Liver (tissue), 9 donors: ENCODE measurements around the gene DISC1. TPM values are rescaled to one million over a fixed set of nuclear protein-coding genes. Genes with fewer than 3 reads are reported as not detected.

Source experiments
- DNase-seq: peaks from one replicate; pipeline ENCODE4 v3.0.0-alpha.2; 2017; ENCODE audit warnings: low spot score
- H3K27ac ChIP-seq, 2 donors: one replicate each; pipeline ENCODE4 v1.7.0; 2013; ENCODE audit warnings: inconsistent platforms in 2 of 2, low read length in 2 of 2, control low read depth in 1 of 2, low read depth in 1 of 2, mild to moderate bottlenecking in 1 of 2
- H3K27me3 ChIP-seq, 4 donors: one replicate each; pipeline versions ENCODE4 v1.6.1 to v1.7.0; 2013; ENCODE audit warnings: low read length in 3 of 4, inconsistent platforms in 1 of 4, mild to moderate bottlenecking in 1 of 4, moderate library complexity in 1 of 4; ENCODE audit not compliant: control insufficient read depth in 4 of 4, insufficient read depth in 4 of 4
- H3K36me3 ChIP-seq, 4 donors: one replicate each; pipeline versions ENCODE4 v1.6.1 to v1.7.0; 2013; ENCODE audit warnings: low read length in 3 of 4, mild to moderate bottlenecking in 3 of 4, low read depth in 1 of 4, moderate library complexity in 1 of 4; ENCODE audit not compliant: control insufficient read depth in 4 of 4, insufficient read depth in 3 of 4
- H3K4me1 ChIP-seq, 4 donors: one replicate each; pipeline versions ENCODE4 v1.6.1 to v1.7.0; 2013; ENCODE audit warnings: low read length in 3 of 4, mild to moderate bottlenecking in 3 of 4, moderate library complexity in 1 of 4; ENCODE audit not compliant: control insufficient read depth in 4 of 4, insufficient read depth in 4 of 4
- H3K4me3 ChIP-seq, 3 donors: one replicate each; pipeline versions ENCODE4 v1.6.1 to v1.7.0; 2013; ENCODE audit warnings: low read length in 3 of 3, control low read depth in 1 of 3, low read depth in 1 of 3, mild to moderate bottlenecking in 1 of 3
- H3K9ac ChIP-seq, 2 donors: one replicate each; pipeline ENCODE4 v1.7.0; 2013; ENCODE audit warnings: low read length in 2 of 2, mild to moderate bottlenecking in 2 of 2, moderate library complexity in 2 of 2, control low read depth in 1 of 2, low read depth in 1 of 2
- H3K9me3 ChIP-seq, 4 donors: one replicate each; pipeline versions ENCODE4 v1.6.1 to v1.7.0; 2013; ENCODE audit warnings: low read length in 3 of 4; ENCODE audit not compliant: control insufficient read depth in 4 of 4
- EGR1 ChIP-seq, 2 donors: IDR thresholded peaks; 2 replicates each; pipeline ENCODE4 v1.6.1; 2016 to 2018; ENCODE audit warnings: antibody characterized with exemption in 2 of 2, low read depth in 2 of 2
- FOXA1 ChIP-seq: IDR thresholded peaks from 2 replicates; pipeline ENCODE4 v1.6.1; 2016; ENCODE audit warnings: antibody characterized with exemption
- FOXA2 ChIP-seq: IDR thresholded peaks from 2 replicates; pipeline ENCODE4 v1.6.1; 2016; ENCODE audit warnings: antibody characterized with exemption
- GABPA ChIP-seq, 2 donors: IDR thresholded peaks in 1 of 2; conservative IDR thresholded peaks in 1 of 2; 2 replicates each; pipeline ENCODE4 v1.6.1; 2016; ENCODE audit warnings: antibody characterized with exemption in 2 of 2, mild to moderate bottlenecking in 1 of 2, moderate library complexity in 1 of 2
- HNF4A ChIP-seq, 2 donors: conservative IDR thresholded peaks; 2 replicates each; pipeline ENCODE4 v1.6.1; 2016; ENCODE audit warnings: antibody characterized with exemption in 2 of 2, mild to moderate bottlenecking in 2 of 2
- JUND ChIP-seq, 2 donors: IDR thresholded peaks; 2 replicates each; pipeline ENCODE4 v1.6.1; 2016; ENCODE audit warnings: antibody characterized with exemption in 2 of 2
- NR2F2 ChIP-seq: IDR thresholded peaks from 2 replicates; pipeline ENCODE4 v1.6.1; 2016; ENCODE audit warnings: antibody characterized with exemption
- RAD21 ChIP-seq, 2 donors: IDR thresholded peaks; 2 replicates each; pipeline ENCODE4 v1.6.1; 2016; ENCODE audit warnings: antibody characterized with exemption in 2 of 2, mild to moderate bottlenecking in 2 of 2
- RXRA ChIP-seq, 2 donors: IDR thresholded peaks; 2 replicates each; pipeline ENCODE4 v1.6.1; 2017 to 2018; ENCODE audit warnings: antibody characterized with exemption in 2 of 2, mild to moderate bottlenecking in 1 of 2
- SP1 ChIP-seq: IDR thresholded peaks from 2 replicates; pipeline ENCODE4 v1.6.1; 2018; ENCODE audit warnings: antibody characterized with exemption, mild to moderate bottlenecking
- TAF1 ChIP-seq: conservative IDR thresholded peaks from 2 replicates; pipeline ENCODE4 v1.6.1; 2016; ENCODE audit warnings: antibody characterized with exemption, mild to moderate bottlenecking
- WGBS: extraction: QIAGEN DNeasy Blood & Tissue Kit; methylation state at CpG from one replicate; pipeline ENCODE4 v1.1.7; 2013; 5-methylcytosine and 5-hydroxymethylcytosine counted together
- polyA plus RNA-seq, 2 donors: library from polyadenylated mRNA; stranded (reverse) in 1 of 2; unstranded in 1 of 2; fragments of 200-250 nt in 1 of 2; fragments of >200 nt in 1 of 2; fragmentation: Nextera tagmentation in 1 of 2; extraction: Ambion mirVana in 1 of 2; gene quantifications; one replicate each; pipeline versions ENCODE4 v1.2.1 to v1.2.3, GENCODE V29; 2013 to 2015
- total RNA-seq, 2 donors: library from RNA; depleted of rRNA; stranded (reverse); fragments of >200 nt; gene quantifications; one replicate each; pipeline ENCODE4 v1.2.3, GENCODE V29; 2014
- TF ChIP-seq, protein P1 (sequence below): fragments of 150-350 bp; IDR thresholded peaks from 2 replicates; pipeline ENCODE4 v1.5.1; 2017; ENCODE audit warnings: improper control_type of control experiment, low read depth, low read length; ENCODE audit not compliant: missing input control
- TF ChIP-seq, protein P2 (sequence below): IDR thresholded peaks from 2 replicates; pipeline ENCODE4 v1.6.1; 2016; ENCODE audit warnings: antibody characterized with exemption
- TF ChIP-seq, protein P3 (sequence below): IDR thresholded peaks from 2 replicates; pipeline ENCODE4 v1.6.1; 2016; ENCODE audit warnings: antibody characterized with exemption
- TF ChIP-seq, protein P4 (sequence below): IDR thresholded peaks from 2 replicates; pipeline ENCODE4 v1.6.1; 2016; ENCODE audit warnings: antibody characterized with exemption, mild to moderate bottlenecking
- TF ChIP-seq, protein P5 (sequence below): IDR thresholded peaks from 2 replicates; pipeline ENCODE4 v1.6.1; 2016; ENCODE audit warnings: antibody characterized with exemption
- donor health status: healthy.
- donor health status: healthy.
- donor health status: healthy.
- donor health status: healthy.
- donor health status: healthy.

DISC1 gene
- total and polyA plus RNA-seq, 4 donors: 0.45 to 6.3 (median 2.3) TPM

DNA sequence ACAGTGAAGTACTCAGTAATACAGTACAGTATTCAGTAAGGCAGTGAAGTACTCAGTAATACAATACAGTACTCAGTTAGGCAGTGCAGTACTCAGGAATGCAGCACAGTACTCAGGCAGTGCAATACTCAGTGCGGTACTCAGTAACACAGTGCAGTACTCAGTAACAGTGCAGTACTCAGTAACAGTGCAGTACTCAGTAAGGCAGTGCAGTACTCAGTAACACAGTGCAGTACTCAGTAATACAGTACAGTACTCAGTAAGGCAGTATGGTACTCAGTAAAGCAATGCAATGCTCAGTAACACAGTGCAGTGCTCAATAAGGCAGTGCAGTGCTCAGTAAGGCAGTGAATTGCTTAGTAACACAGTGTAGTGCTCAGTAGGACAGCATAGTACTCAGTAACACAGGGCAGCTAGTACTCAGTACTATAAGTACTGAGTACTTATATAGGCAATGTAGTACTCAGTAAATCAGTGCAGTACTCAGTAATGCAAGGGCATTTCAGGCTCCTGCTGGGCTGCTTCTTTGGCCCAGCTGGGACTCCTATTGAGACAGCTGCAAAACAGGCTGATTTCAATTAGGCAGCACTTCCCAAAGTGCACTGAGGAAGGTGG is 411.3 kb downstream of the DISC1 start:
- no peaks in the 10 kb centered on the region for H3K4me1 ChIP-seq
- no peak overlapping the region for H3K4me3 ChIP-seq
- H3K9ac ChIP-seq: no peak overlapping the region
- H3K36me3 ChIP-seq: no peaks in the 10 kb centered on the region
- DNase-seq: no peak
- peaks cover 0 to 3% (median 0%) of the 10 kb centered on the region in 4 donors for H3K9me3 ChIP-seq
- no peak overlapping the region for H3K27ac ChIP-seq
- 97% methylated on average over 1 of the region's 1 CpG for WGBS
- peaks cover 0 to 3% (median 0%) of the 10 kb centered on the region in 4 donors for H3K27me3 ChIP-seq
- no peak for TF ChIP-seq SP1
- TF ChIP-seq HNF4A (conservative IDR thresholded peaks at IDR 0.05): no peak
- no peak for TF ChIP-seq TAF1
- TF ChIP-seq, protein P1, sequence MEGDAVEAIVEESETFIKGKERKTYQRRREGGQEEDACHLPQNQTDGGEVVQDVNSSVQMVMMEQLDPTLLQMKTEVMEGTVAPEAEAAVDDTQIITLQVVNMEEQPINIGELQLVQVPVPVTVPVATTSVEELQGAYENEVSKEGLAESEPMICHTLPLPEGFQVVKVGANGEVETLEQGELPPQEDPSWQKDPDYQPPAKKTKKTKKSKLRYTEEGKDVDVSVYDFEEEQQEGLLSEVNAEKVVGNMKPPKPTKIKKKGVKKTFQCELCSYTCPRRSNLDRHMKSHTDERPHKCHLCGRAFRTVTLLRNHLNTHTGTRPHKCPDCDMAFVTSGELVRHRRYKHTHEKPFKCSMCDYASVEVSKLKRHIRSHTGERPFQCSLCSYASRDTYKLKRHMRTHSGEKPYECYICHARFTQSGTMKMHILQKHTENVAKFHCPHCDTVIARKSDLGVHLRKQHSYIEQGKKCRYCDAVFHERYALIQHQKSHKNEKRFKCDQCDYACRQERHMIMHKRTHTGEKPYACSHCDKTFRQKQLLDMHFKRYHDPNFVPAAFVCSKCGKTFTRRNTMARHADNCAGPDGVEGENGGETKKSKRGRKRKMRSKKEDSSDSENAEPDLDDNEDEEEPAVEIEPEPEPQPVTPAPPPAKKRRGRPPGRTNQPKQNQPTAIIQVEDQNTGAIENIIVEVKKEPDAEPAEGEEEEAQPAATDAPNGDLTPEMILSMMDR: no peak
- TF ChIP-seq FOXA2: no peak
- TF ChIP-seq GABPA (IDR thresholded peaks at IDR 0.05 in 1 of 2, conservative IDR thresholded peaks at IDR 0.05 in 1 of 2): no peak
- TF ChIP-seq, protein P2, sequence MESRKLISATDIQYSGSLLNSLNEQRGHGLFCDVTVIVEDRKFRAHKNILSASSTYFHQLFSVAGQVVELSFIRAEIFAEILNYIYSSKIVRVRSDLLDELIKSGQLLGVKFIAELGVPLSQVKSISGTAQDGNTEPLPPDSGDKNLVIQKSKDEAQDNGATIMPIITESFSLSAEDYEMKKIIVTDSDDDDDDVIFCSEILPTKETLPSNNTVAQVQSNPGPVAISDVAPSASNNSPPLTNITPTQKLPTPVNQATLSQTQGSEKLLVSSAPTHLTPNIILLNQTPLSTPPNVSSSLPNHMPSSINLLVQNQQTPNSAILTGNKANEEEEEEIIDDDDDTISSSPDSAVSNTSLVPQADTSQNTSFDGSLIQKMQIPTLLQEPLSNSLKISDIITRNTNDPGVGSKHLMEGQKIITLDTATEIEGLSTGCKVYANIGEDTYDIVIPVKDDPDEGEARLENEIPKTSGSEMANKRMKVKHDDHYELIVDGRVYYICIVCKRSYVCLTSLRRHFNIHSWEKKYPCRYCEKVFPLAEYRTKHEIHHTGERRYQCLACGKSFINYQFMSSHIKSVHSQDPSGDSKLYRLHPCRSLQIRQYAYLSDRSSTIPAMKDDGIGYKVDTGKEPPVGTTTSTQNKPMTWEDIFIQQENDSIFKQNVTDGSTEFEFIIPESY: no peak
- TF ChIP-seq, protein P3, sequence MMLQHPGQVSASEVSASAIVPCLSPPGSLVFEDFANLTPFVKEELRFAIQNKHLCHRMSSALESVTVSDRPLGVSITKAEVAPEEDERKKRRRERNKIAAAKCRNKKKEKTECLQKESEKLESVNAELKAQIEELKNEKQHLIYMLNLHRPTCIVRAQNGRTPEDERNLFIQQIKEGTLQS: no peak
- TF ChIP-seq FOXA1: no peak
- no peak for TF ChIP-seq EGR1 (IDR thresholded peaks at IDR 0.05; ENCODE audit: low read depth in 2 of 2)

DNA sequence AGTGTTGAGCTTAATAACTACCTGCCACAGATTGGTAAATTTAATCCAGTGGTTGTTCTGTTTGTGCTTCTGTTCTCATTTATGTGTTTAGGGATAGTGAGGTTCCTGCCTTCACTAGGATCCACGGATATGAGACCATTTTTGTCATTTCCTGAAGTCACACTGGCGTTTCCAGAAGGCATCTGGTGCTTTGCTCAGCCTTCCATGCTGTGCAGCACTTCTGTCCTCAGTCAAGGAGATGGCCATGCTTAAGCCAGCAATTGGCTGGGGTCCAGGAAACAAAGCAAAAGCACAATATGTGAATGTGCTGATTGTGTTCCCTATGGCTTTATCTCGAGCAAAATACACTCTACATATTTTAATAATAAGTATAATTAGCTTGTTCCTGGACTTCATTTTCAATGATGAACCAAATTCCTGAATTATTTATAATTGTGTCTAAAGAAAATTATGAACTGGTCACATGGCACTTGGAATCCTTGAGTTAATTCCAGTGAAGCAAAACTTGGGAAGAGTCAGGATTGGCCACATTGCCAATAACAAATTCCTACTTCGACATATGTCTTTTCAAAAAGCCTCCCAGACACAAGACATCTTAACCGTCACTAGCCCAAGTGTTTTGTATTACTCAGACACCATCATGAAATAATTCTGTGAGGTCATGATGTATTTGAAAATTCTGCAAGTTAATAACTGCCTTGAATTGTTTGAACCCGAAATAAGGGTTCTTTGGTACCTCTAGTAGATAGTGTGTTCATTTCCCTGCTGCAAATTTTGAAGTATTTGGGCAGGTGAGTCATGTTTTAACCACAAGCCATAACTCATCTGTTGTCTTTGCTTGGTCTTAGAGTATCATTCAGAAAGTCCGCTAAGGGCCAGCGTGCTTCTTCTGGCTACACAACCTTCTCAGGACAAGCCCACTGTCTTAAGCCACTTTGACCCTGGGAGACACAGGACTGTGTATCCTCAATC is 412.4 kb downstream of the DISC1 start:
- no peak overlapping the region for H3K27ac ChIP-seq
- WGBS: 73% methylated on average over 8 of the region's 8 CpGs
- H3K9ac ChIP-seq: no peak overlapping the region
- no peaks in the 10 kb centered on the region for H3K36me3 ChIP-seq
- no peaks in the 10 kb centered on the region for H3K4me1 ChIP-seq
- peaks cover 0 to 3% (median 0%) of the 10 kb centered on the region in 4 donors for H3K27me3 ChIP-seq
- no peak overlapping the region for H3K4me3 ChIP-seq
- peaks cover 0 to 3% (median 0%) of the 10 kb centered on the region in 4 donors for H3K9me3 ChIP-seq
- no peak for DNase-seq
- TF ChIP-seq, protein P4, sequence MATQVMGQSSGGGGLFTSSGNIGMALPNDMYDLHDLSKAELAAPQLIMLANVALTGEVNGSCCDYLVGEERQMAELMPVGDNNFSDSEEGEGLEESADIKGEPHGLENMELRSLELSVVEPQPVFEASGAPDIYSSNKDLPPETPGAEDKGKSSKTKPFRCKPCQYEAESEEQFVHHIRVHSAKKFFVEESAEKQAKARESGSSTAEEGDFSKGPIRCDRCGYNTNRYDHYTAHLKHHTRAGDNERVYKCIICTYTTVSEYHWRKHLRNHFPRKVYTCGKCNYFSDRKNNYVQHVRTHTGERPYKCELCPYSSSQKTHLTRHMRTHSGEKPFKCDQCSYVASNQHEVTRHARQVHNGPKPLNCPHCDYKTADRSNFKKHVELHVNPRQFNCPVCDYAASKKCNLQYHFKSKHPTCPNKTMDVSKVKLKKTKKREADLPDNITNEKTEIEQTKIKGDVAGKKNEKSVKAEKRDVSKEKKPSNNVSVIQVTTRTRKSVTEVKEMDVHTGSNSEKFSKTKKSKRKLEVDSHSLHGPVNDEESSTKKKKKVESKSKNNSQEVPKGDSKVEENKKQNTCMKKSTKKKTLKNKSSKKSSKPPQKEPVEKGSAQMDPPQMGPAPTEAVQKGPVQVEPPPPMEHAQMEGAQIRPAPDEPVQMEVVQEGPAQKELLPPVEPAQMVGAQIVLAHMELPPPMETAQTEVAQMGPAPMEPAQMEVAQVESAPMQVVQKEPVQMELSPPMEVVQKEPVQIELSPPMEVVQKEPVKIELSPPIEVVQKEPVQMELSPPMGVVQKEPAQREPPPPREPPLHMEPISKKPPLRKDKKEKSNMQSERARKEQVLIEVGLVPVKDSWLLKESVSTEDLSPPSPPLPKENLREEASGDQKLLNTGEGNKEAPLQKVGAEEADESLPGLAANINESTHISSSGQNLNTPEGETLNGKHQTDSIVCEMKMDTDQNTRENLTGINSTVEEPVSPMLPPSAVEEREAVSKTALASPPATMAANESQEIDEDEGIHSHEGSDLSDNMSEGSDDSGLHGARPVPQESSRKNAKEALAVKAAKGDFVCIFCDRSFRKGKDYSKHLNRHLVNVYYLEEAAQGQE: no peak
- TF ChIP-seq SP1 (no peak), HNF4A (conservative IDR thresholded peaks at IDR 0.05) (no peak), RAD21 (IDR thresholded peaks at IDR 0.05) (no peak), GABPA (IDR thresholded peaks at IDR 0.05 in 1 of 2, conservative IDR thresholded peaks at IDR 0.05 in 1 of 2) (no peak), JUND (IDR thresholded peaks at IDR 0.05) (no peak), RXRA (IDR thresholded peaks at IDR 0.05) (no peak), EGR1 (IDR thresholded peaks at IDR 0.05; ENCODE audit: low read depth in 2 of 2) (no peak), NR2F2 (no peak)
- TF ChIP-seq, protein P3: no peak
- TF ChIP-seq, protein P2: no peak
- TF ChIP-seq, protein P5, sequence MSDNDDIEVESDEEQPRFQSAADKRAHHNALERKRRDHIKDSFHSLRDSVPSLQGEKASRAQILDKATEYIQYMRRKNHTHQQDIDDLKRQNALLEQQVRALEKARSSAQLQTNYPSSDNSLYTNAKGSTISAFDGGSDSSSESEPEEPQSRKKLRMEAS: no peak
